ENCODE measurements around the gene NEK5. TPM values are rescaled to one million over a fixed set of nuclear protein-coding genes. Genes with fewer than 3 reads are reported as not detected.

NEK5 gene
- total RNA-seq, 2 experiments from 2014 or later, result 0.22 TPM; not detected in 1

DNA sequence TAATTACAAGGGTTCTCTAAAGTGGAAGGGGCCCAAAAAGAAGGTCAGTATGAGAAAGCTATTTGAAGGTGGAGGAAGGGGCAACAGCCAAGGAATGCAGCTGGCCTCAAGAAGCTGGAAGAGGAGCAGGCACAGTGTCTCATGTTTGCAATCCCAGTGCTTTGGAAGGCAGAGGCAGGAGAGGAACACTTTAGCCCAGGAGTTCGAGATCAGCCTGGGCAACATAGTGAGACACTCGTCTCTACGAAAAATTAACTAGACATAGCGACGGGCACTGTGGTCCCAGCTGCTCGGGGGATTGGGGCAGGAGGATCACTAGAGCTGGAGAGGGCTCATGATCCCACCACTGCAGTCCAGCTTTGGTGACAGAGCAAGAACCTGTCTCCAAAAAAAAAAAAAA is 31.2 kb upstream of the NEK5 start:
- Histone ChIP-seq H3K4me2 (ENCODE audit: low read length) (peak overlapping the region; percentile 61), H3K9me2 (ENCODE audit: insufficient read depth, low read length) (no peaks in the 10 kb centered on the region), H2AFZ (ENCODE audit: low read length) (peak overlapping the region; percentile 82), H3K9me3 (ENCODE audit: low read length) (no peaks in the 10 kb centered on the region), H4K20me1 (ENCODE audit: insufficient read depth, low read length) (no peaks in the 10 kb centered on the region), H3K27ac (ENCODE audit: low read depth, low read length, poor library complexity, severe bottlenecking) (no peak overlapping the region), H3K4me1 (ENCODE audit: insufficient read depth, low read length, poor library complexity, severe bottlenecking) (peaks cover 14% of the 10 kb centered on the region), H3K36me3 (ENCODE audit: insufficient read depth, low read length) (peaks cover 1% of the 10 kb centered on the region; the same call in 1 of the 2 replicates), H3K79me2 (ENCODE audit: insufficient read depth, low read depth, low read length) (no peaks in the 10 kb centered on the region; the same call in 1 of the 2 replicates), H3K4me3 (ENCODE audit: low read depth, low read length, poor library complexity, severe bottlenecking) (peak overlapping the region; percentile 84)
- ChIA-PET CTCF (ENCODE audit: unreplicated experiment) (no interaction called here), POLR2A (interaction anchor here (0.6 to 1.9 kb wide), 7 partner anchors 10 to 768 kb away, joined by 3 to 8 read pairs (median 3); partner anchors contain the start of gene ALG11)
- DNase-seq (ENCODE audit: low spot score), result no peak
- intact Hi-C loops (cut with micrococcal nuclease; ENCODE audit: unreplicated experiment), result no loop called here
- TF ChIP-seq, protein P1, sequence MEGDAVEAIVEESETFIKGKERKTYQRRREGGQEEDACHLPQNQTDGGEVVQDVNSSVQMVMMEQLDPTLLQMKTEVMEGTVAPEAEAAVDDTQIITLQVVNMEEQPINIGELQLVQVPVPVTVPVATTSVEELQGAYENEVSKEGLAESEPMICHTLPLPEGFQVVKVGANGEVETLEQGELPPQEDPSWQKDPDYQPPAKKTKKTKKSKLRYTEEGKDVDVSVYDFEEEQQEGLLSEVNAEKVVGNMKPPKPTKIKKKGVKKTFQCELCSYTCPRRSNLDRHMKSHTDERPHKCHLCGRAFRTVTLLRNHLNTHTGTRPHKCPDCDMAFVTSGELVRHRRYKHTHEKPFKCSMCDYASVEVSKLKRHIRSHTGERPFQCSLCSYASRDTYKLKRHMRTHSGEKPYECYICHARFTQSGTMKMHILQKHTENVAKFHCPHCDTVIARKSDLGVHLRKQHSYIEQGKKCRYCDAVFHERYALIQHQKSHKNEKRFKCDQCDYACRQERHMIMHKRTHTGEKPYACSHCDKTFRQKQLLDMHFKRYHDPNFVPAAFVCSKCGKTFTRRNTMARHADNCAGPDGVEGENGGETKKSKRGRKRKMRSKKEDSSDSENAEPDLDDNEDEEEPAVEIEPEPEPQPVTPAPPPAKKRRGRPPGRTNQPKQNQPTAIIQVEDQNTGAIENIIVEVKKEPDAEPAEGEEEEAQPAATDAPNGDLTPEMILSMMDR (conservative IDR thresholded peaks at IDR 0.05; ENCODE audit: low read length), result no peak
- no peak for TF ChIP-seq EZH2phosphoT487 (IDR thresholded peaks at IDR 0.05; ENCODE audit: borderline replicate concordance, low read depth, low read length)
- no TSS peak for BruUV-seq (replicated peaks)

DNA sequence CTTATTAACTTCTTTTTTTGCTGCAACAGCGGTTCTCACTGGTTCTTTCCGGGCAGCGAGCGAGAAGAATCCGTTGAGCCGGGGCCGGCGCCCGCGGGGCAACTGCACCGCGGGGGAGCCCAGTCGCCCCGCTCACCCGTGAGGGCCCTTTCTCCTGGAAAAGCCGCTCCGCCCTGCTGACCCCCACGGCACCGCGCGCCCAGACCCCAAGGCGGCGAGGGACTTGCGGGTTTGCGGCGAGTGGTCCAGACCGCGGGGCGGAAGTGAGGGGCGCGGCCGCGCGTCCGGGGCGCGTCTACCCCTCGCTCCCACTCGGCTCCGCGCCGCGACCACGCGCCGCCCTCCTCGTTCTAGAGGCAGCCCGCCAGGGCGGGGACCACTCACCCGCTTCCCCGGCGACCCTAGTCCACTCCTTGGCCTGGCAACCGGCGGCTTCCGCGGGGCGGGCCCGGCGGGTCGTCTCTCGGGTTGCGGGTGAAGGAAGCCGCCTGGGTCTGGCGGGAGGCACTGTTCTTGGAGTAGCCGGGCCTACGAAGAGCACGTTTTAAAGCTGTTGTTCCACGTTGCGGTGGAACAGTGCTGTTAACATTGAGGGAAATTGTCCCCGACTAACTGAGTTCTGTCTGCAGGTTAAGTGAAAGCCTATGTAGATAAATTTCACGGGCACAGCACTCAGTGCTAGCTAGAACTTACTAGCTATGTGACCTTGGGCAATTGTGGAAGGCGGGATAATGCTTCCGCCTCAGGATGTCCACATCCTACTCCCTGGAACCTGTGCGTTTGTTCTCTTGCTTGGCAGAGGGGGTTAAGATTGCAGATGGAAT is 30.5 kb upstream of the NEK5 start, which contains the start of gene NEK3:
Gene NEK3 (minus strand): TSS at position 439 of the 824 bp plus-strand sequence. CDS start 3,406 bp downstream, outside the sequence.
- peak; percentile 83 for DNase-seq (ENCODE audit: low spot score)
- peaks cover 7% of the 10 kb centered on the region; the same call in 1 of the 2 replicates for H3K36me3 ChIP-seq (ENCODE audit: insufficient read depth, low read length)
- H3K9me3 ChIP-seq (ENCODE audit: low read length), result no peaks in the 10 kb centered on the region
- no peaks in the 10 kb centered on the region; the same call in 1 of the 2 replicates for H3K79me2 ChIP-seq (ENCODE audit: insufficient read depth, low read depth, low read length)
- CTCF ChIA-PET (ENCODE audit: unreplicated experiment), result interaction anchor here (0.6 kb wide), 1 partner anchor 246 kb away, joined by 3 read pairs; no protein-coding TSS in a partner anchor
- peak within 1 kb of the TSS; percentile 7 for H3K27ac ChIP-seq (ENCODE audit: low read depth, low read length, poor library complexity, severe bottlenecking)
- no peak for TF ChIP-seq EZH2phosphoT487 (IDR thresholded peaks at IDR 0.05; ENCODE audit: borderline replicate concordance, low read depth, low read length)
- POLR2A ChIA-PET, result interaction anchor here (0.6 to 1.9 kb wide), 5 partner anchors 10 to 767 kb away, joined by 3 to 8 read pairs (median 3); partner anchors contain the start of gene ALG11
- H4K20me1 ChIP-seq (ENCODE audit: insufficient read depth, low read length), result no peaks in the 10 kb centered on the region
- intact Hi-C loops (cut with micrococcal nuclease; ENCODE audit: unreplicated experiment), result loop anchor here (5.0 to 10.0 kb wide), 2 partner anchors 33 to 295 kb away; partner anchors contain the start of genes CKAP2 and VPS36
- H2AFZ ChIP-seq (ENCODE audit: low read length), result peak within 1 kb of the TSS; percentile 82
- H3K4me2 ChIP-seq (ENCODE audit: low read length), result peak within 1 kb of the TSS; percentile 61
- no peaks in the 10 kb centered on the region for H3K9me2 ChIP-seq (ENCODE audit: insufficient read depth, low read length)
- peak within 1 kb of the TSS; percentile 84 for H3K4me3 ChIP-seq (ENCODE audit: low read depth, low read length, poor library complexity, severe bottlenecking)
- peaks cover 14% of the 10 kb centered on the region for H3K4me1 ChIP-seq (ENCODE audit: insufficient read depth, low read length, poor library complexity, severe bottlenecking)
- no TSS peak for BruUV-seq (replicated peaks)

DNA sequence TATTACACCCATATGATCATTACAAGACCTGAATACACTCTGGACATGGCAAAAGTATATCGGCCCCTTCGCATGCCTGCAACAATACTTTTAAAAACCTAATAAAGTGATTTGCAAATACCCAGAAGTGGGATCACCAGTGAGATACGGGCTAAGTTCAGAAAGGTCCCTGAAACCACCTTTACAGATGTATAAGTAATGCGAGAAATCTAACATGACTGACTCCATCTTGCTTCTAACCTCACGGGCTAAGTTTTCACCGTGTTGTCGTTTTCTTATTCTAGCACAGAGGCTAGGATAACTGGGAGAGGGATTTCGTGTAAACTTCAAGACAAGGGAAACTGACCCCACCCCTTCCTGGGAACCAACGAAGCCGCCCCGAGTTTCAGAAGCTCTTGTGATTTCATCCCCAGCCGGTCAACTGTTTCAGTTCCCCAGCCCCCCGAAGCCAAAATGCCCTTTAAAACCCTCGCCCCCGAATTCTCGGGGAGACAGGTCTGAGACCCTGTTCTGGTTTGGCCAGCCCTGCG is 29.8 kb upstream of the NEK5 start:
- Histone ChIP-seq H3K4me1 (ENCODE audit: insufficient read depth, low read length, poor library complexity, severe bottlenecking) (peaks cover 14% of the 10 kb centered on the region), H3K9me3 (ENCODE audit: low read length) (no peaks in the 10 kb centered on the region), H3K4me2 (ENCODE audit: low read length) (peak overlapping the region; percentile 61), H2AFZ (ENCODE audit: low read length) (peak overlapping the region; percentile 82), H3K27ac (ENCODE audit: low read depth, low read length, poor library complexity, severe bottlenecking) (peak overlapping the region; percentile 7), H3K36me3 (ENCODE audit: insufficient read depth, low read length) (peaks cover 7% of the 10 kb centered on the region; the same call in 1 of the 2 replicates), H3K9me2 (ENCODE audit: insufficient read depth, low read length) (no peaks in the 10 kb centered on the region), H4K20me1 (ENCODE audit: insufficient read depth, low read length) (no peaks in the 10 kb centered on the region), H3K4me3 (ENCODE audit: low read depth, low read length, poor library complexity, severe bottlenecking) (peak overlapping the region; percentile 84), H3K79me2 (ENCODE audit: insufficient read depth, low read depth, low read length) (no peaks in the 10 kb centered on the region; the same call in 1 of the 2 replicates)
- TF ChIP-seq EZH2phosphoT487 (IDR thresholded peaks at IDR 0.05; ENCODE audit: borderline replicate concordance, low read depth, low read length), result no peak
- TF ChIP-seq, protein P1 (conservative IDR thresholded peaks at IDR 0.05; ENCODE audit: low read length), result no peak
- BruUV-seq (replicated peaks), result no TSS peak
- intact Hi-C loops (cut with micrococcal nuclease; ENCODE audit: unreplicated experiment), result loop anchor here (1.0 to 10.0 kb wide), 3 partner anchors 34 to 296 kb away; partner anchors contain the start of genes ALG11, CKAP2 and VPS36
- ChIA-PET CTCF (ENCODE audit: unreplicated experiment) (interaction anchor here (0.6 kb wide), 1 partner anchor 246 kb away, joined by 3 read pairs; no protein-coding TSS in a partner anchor), POLR2A (interaction anchor here (0.6 to 1.9 kb wide), 3 partner anchors 10 to 744 kb away, joined by 3 to 8 read pairs (median 4); no protein-coding TSS in a partner anchor)
- no peak for DNase-seq (ENCODE audit: low spot score)

Measured in OCI-LY7 (cell line).